HepG2 (cell line): ENCODE data around the gene NCKAP5L. TPM values are rescaled to one million over a fixed set of nuclear protein-coding genes. Genes with fewer than 3 reads are reported as not detected.

Source experiments
- ATRX ChIP-seq: sonication (generic); formaldehyde crosslinking; IDR thresholded peaks from 2 replicates; pipeline ENCODE4 v1.4.0; 2020; ENCODE audit warnings: missing genetic modification reagents, borderline replicate concordance
- CBX2 ChIP-seq, 2 experiments: fragments of 200-600 bp in 1 of 2; sonication (generic); formaldehyde crosslinking in 1 of 2; IDR thresholded peaks; 2 replicates each; pipeline versions ENCODE4 v1.7.0 to v1.8.1; 2018 to 2022; ENCODE audit warnings: low read depth in 2 of 2, low read length in 1 of 2, mild to moderate bottlenecking in 1 of 2, missing genetic modification reagents in 1 of 2
- CCAR2 ChIP-seq: fragments of 200-400 bp; formaldehyde crosslinking; optimal IDR thresholded peaks from 2 replicates; pipeline ENCODE3; 2018; ENCODE audit warnings: low read depth, mild to moderate bottlenecking, low read length, moderate library complexity
- ETV5 ChIP-seq: IDR thresholded peaks from 2 replicates; pipeline ENCODE4 v1.6.1; 2018; ENCODE audit warnings: missing biosample characterization, missing genetic modification reagents, inconsistent platforms, borderline replicate concordance
- FOXC1 ChIP-seq: sonication (generic); formaldehyde crosslinking; IDR thresholded peaks from 2 replicates; pipeline ENCODE4 v1.8.0; 2022; ENCODE audit warnings: mild to moderate bottlenecking, missing genetic modification reagents, borderline replicate concordance
- ISX ChIP-seq: sonication (generic); formaldehyde crosslinking; conservative IDR thresholded peaks from 2 replicates; pipeline ENCODE4 v1.5.0; 2020; ENCODE audit warnings: missing genetic modification reagents
- KAT8 ChIP-seq: IDR thresholded peaks from 2 replicates; pipeline ENCODE4 v1.6.1; 2016; ENCODE audit warnings: missing genetic modification reagents, missing compliant biosample characterization
- RELA ChIP-seq: sonication (generic); formaldehyde crosslinking; IDR thresholded peaks from 2 replicates; pipeline ENCODE4 v1.4.0; 2020; ENCODE audit warnings: missing genetic modification reagents
- SKI ChIP-seq: fragments of 450-650 bp; IDR thresholded peaks from one replicate; pipeline ENCODE4 v1.6.1; 2018; ENCODE audit warnings: mild to moderate bottlenecking; ENCODE audit not compliant: partially characterized antibody
- ZBTB26 ChIP-seq: IDR thresholded peaks from 2 replicates; pipeline ENCODE4 v1.6.1; 2016; ENCODE audit warnings: missing compliant biosample characterization, missing genetic modification reagents, borderline replicate concordance
- ZBTB42 ChIP-seq: sonication (generic); formaldehyde crosslinking; IDR thresholded peaks from 2 replicates; pipeline ENCODE4 v1.5.0; 2020; ENCODE audit warnings: mild to moderate bottlenecking, missing genetic modification reagents
- ZBTB7A ChIP-seq: sonication (generic); formaldehyde crosslinking; IDR thresholded peaks from 2 replicates; pipeline ENCODE4 v1.8.0; 2022; ENCODE audit warnings: mild to moderate bottlenecking, missing genetic modification reagents
- ZFP37 ChIP-seq: sonication (generic); formaldehyde crosslinking; IDR thresholded peaks from 2 replicates; pipeline ENCODE4 v1.4.0; 2020; ENCODE audit warnings: missing genetic modification reagents, borderline replicate concordance
- ZFP82 ChIP-seq: sonication (generic); formaldehyde crosslinking; IDR thresholded peaks from 2 replicates; pipeline ENCODE4 v1.5.1; 2020; ENCODE audit warnings: mild to moderate bottlenecking, missing genetic modification reagents, borderline replicate concordance
- ZMYM4 ChIP-seq: sonication (generic); formaldehyde crosslinking; IDR thresholded peaks from 2 replicates; pipeline ENCODE4 v1.8.1; 2023; ENCODE audit warnings: mild to moderate bottlenecking, missing genetic modification reagents
- ZNF569 ChIP-seq: sonication (generic); formaldehyde crosslinking; IDR thresholded peaks from 2 replicates; pipeline ENCODE4 v1.5.0; 2020; ENCODE audit warnings: mild to moderate bottlenecking, missing genetic modification reagents, moderate library complexity, borderline replicate concordance
- ZNF749 ChIP-seq: sonication (generic); formaldehyde crosslinking; IDR thresholded peaks from 2 replicates; pipeline ENCODE4 v1.8.0; 2022; ENCODE audit warnings: mild to moderate bottlenecking, missing genetic modification reagents, moderate library complexity, borderline replicate concordance
- polyA plus RNA-seq, 8 experiments: library from polyadenylated mRNA; depleted of rRNA in 3 of 8; stranded (reverse) in 7 of 8; unstranded in 1 of 8; fragments of >200 nt; fragmentation: Illumina TruSeq in 4 of 8; extraction: Trizol in 4 of 8; gene quantifications; 2 replicates each; pipeline versions ENCODE4 v1.2.1 to v1.2.3, GENCODE V29; 2011 to 2016; ENCODE audit warnings: low read depth in 4 of 8, missing spikeins in 1 of 8, mixed read lengths in 1 of 8; ENCODE audit not compliant: insufficient read depth in 1 of 8
- total RNA-seq, 5 experiments: library from RNA; depleted of rRNA; stranded (reverse); fragments of >200 nt; fragmentation: Illumina TruSeq; extraction: Trizol; gene quantifications; 2 replicates each; pipeline ENCODE4 v1.2.3, GENCODE V29; 2016; ENCODE audit warnings: low read depth in 1 of 5
- TF ChIP-seq, protein P1 (sequence below): IDR thresholded peaks from 2 replicates; pipeline ENCODE4 v1.6.1; 2012; ENCODE audit warnings: low read depth, low read length, improper control_type of control experiment
- TF ChIP-seq, protein P2 (sequence below): sonication (generic); formaldehyde crosslinking; IDR thresholded peaks from 2 replicates; pipeline ENCODE4 v1.5.1; 2020; ENCODE audit warnings: mild to moderate bottlenecking, moderate library complexity, missing genetic modification reagents
- TF ChIP-seq, protein P3 (sequence below): sonication (generic); formaldehyde crosslinking; IDR thresholded peaks from 2 replicates; pipeline ENCODE4 v1.4.0; 2020; ENCODE audit warnings: missing genetic modification reagents

The NCKAP5L gene
- total and polyA plus RNA-seq, 2 of the 13 experiments (the other 11 are each of a cell fraction or from before 2014, with no cell fraction given), result 4.1 to 9.0 TPM

DNA sequence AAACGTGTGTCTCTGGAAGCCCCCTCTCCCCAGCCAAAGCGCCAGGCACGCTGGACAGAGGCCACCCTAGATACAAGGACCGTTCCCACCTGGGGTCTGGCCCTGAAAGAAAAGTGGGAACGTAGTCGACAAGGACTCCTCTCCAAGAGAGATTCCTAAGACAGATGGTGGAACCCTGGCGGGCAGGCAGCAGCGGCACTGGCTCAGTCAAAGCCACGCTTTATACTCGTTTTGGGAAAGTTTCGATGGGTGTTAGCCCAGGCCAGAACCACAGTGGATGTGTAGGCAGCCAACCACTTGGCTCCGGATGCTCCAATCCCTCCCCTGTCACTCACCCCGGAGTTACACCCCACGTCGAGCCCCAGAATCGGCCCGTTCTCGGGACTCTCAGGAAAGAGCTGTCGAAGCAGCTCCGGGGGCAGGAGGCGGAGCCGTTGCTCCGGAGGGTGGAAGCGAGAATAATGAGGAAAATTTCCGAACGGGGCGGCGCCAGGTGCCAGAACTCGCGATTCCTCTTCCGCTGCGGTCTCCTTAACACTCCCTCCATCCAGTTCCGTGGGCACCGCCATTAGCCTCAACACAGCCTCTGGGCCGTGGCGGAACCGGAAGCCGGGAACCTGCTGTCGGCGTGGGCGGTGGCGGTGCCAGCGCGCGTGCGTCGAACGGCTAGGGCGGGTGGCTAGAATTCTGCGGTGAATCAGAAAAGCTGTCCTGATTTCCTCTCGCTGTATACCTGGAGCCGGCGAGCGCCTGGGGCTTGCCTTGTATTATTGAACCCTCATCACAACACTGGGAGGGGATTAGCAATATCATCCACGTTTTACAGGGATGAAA is 14.5 kb upstream of the NCKAP5L start, which contains the start of gene BCDIN3D (continued):
- no peak for TF ChIP-seq ZFP37 (CRISPR knock-in tag)
- TF ChIP-seq ZFP82 (CRISPR knock-in tag), result no peak
- TF ChIP-seq SKI, result no peak
- TF ChIP-seq RELA, result no peak
- TF ChIP-seq ZBTB7A (CRISPR knock-in tag), result no peak
- TF ChIP-seq ZBTB42 (CRISPR knock-in tag), result no peak
- no peak for TF ChIP-seq ATRX
- no peak for TF ChIP-seq CBX2 (IDR thresholded peaks at IDR 0.05; ENCODE audit: low read depth, low read length)
- TF ChIP-seq CBX2 (CRISPR knock-in tag; IDR thresholded peaks at IDR 0.05; ENCODE audit: low read depth), result no peak
- TF ChIP-seq, protein P1, sequence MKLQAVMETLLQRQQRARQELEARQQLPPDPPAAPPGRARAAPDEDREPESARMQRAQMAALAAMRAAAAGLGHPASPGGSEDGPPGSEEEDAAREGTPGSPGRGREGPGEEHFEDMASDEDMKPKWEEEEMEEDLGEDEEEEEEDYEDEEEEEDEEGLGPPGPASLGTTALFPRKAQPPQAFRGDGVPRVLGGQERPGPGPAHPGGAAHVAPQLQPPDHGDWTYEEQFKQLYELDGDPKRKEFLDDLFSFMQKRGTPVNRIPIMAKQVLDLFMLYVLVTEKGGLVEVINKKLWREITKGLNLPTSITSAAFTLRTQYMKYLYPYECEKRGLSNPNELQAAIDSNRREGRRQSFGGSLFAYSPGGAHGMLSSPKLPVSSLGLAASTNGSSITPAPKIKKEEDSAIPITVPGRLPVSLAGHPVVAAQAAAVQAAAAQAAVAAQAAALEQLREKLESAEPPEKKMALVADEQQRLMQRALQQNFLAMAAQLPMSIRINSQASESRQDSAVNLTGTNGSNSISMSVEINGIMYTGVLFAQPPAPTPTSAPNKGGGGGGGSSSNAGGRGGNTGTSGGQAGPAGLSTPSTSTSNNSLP, result no peak
- TF ChIP-seq ZNF749 (CRISPR knock-in tag), result peak; percentile 84; the same call in 1 of the 2 replicates
- TF ChIP-seq, protein P2, sequence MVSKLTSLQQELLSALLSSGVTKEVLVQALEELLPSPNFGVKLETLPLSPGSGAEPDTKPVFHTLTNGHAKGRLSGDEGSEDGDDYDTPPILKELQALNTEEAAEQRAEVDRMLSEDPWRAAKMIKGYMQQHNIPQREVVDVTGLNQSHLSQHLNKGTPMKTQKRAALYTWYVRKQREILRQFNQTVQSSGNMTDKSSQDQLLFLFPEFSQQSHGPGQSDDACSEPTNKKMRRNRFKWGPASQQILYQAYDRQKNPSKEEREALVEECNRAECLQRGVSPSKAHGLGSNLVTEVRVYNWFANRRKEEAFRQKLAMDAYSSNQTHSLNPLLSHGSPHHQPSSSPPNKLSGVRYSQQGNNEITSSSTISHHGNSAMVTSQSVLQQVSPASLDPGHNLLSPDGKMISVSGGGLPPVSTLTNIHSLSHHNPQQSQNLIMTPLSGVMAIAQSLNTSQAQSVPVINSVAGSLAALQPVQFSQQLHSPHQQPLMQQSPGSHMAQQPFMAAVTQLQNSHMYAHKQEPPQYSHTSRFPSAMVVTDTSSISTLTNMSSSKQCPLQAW (CRISPR knock-in tag), result peak; percentile 64
- 0 out of 2 replicates have a peak, but pooled peaks have one; percentile 75 for TF ChIP-seq ISX (CRISPR knock-in tag)
- peak; percentile 94 for TF ChIP-seq KAT8 (CRISPR knock-in tag)
- peak; percentile 22; the same call in 1 of the 2 replicates for TF ChIP-seq ZBTB26 (CRISPR knock-in tag)
- TF ChIP-seq ZNF569 (CRISPR knock-in tag), result no peak
- TF ChIP-seq ZMYM4 (CRISPR knock-in tag), result peak; percentile 43
- TF ChIP-seq ETV5 (CRISPR knock-in tag), result peak; percentile 88
- TF ChIP-seq, protein P3, sequence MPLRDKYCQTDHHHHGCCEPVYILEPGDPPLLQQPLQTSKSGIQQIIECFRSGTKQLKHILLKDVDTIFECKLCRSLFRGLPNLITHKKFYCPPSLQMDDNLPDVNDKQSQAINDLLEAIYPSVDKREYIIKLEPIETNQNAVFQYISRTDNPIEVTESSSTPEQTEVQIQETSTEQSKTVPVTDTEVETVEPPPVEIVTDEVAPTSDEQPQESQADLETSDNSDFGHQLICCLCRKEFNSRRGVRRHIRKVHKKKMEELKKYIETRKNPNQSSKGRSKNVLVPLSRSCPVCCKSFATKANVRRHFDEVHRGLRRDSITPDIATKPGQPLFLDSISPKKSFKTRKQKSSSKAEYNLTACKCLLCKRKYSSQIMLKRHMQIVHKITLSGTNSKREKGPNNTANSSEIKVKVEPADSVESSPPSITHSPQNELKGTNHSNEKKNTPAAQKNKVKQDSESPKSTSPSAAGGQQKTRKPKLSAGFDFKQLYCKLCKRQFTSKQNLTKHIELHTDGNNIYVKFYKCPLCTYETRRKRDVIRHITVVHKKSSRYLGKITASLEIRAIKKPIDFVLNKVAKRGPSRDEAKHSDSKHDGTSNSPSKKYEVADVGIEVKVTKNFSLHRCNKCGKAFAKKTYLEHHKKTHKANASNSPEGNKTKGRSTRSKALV (CRISPR knock-in tag), result peak; percentile 81
- TF ChIP-seq CCAR2, result no peak
- TF ChIP-seq FOXC1 (CRISPR knock-in tag), result no peak; the same call in none of the 2 replicates
